Activated gamma-delta T cell treated with anti-CD3 and anti-CD28 coated beads, Interleukin-2, amount 50 U/mL, for 16 hours (primary cell): Measurements from ENCODE around the gene SELENOM.

Source experiments
- DNase-seq: peaks from one replicate; pipeline ENCODE4 v3.0.0-alpha.2; 2020; ENCODE audit warnings: low read depth

The SELENOM gene

GRCh38 chr22:31107178-31107893 lies at the start of gene SELENOM:
Gene SELENOM (minus strand): TSS chr22:31107568. CDS start chr22:31107505, 63 bp downstream.
- peak; percentile 67 for DNase-seq

- DNase-seq, result no peak
Observed at GRCh38 chr22:31155422-31155821, 48.1 kb upstream of the SELENOM start.

GRCh38 chr22:31154975-31155374 lies 47.6 kb upstream of the SELENOM start:
- DNase-seq, result no peak

- no peak for DNase-seq
Observed at GRCh38 chr22:31153357-31153756, 46.0 kb upstream of the SELENOM start.

GRCh38 chr22:31151872-31152271 lies 44.5 kb upstream of the SELENOM start:
- no peak for DNase-seq

- no peak for DNase-seq
Observed at GRCh38 chr22:31150615-31151014, 43.2 kb upstream of the SELENOM start.

- no peak for DNase-seq
Observed at GRCh38 chr22:31148953-31149627, 41.7 kb upstream of the SELENOM start.

GRCh38 chr22:31148488-31148887 lies 41.1 kb upstream of the SELENOM start:
- DNase-seq, result no peak

GRCh38 chr22:31144223-31144622 lies 36.9 kb upstream of the SELENOM start:
- no peak for DNase-seq

GRCh38 chr22:31143537-31143936 lies 36.2 kb upstream of the SELENOM start:
- no peak for DNase-seq

GRCh38 chr22:31143038-31143437 lies 35.7 kb upstream of the SELENOM start:
- DNase-seq, result no peak

- no peak for DNase-seq
Observed at GRCh38 chr22:31142285-31142684, 34.9 kb upstream of the SELENOM start.

GRCh38 chr22:31141551-31141950 lies 34.2 kb upstream of the SELENOM start:
- no peak for DNase-seq

GRCh38 chr22:31140746-31141145 lies 33.4 kb upstream of the SELENOM start:
- no peak for DNase-seq

GRCh38 chr22:31139866-31140716 lies 32.7 kb upstream of the SELENOM start, which contains the start of gene PLA2G3:
Gene PLA2G3 (minus strand): TSS chr22:31140508. CDS start chr22:31140354, 154 bp downstream.
- DNase-seq, result no peak

GRCh38 chr22:31139066-31139465 lies 31.7 kb upstream of the SELENOM start:
- no peak for DNase-seq

GRCh38 chr22:31138126-31138525 lies 30.8 kb upstream of the SELENOM start:
- DNase-seq, result no peak

- no peak for DNase-seq
Observed at GRCh38 chr22:31137721-31138120, 30.4 kb upstream of the SELENOM start.

GRCh38 chr22:31136711-31137110 lies 29.3 kb upstream of the SELENOM start:
- DNase-seq, result no peak

GRCh38 chr22:31136155-31136554 lies 28.8 kb upstream of the SELENOM start:
- no peak for DNase-seq

GRCh38 chr22:31135706-31136105 lies 28.3 kb upstream of the SELENOM start:
- DNase-seq, result no peak

- no peak for DNase-seq
Observed at GRCh38 chr22:31134688-31135087, 27.3 kb upstream of the SELENOM start.

- no peak for DNase-seq
Observed at GRCh38 chr22:31133911-31134310, 26.5 kb upstream of the SELENOM start.
